Measurements from ENCODE around the gene ZNF33B.

The ZNF33B gene

DNA sequence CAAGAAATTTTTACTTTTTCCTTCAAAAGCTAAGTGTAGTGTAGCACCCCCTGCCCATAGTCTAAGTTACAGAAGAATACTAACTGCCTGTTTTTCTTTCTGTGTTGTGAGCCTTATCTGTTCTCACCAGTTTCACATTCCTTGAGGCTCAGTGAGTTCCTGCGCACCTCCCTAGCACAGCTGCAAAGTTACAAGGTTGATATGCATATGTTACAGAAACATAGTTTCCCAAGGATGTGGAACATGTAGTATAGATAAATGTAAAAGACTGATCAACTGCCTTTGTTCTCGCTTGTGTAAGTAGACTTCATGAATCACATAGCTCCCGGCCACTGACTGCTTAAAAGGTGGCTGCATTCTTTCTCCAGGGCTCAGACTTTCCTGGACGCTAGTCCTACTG, 6.7 kb upstream of the ZNF33B start:
- DNase-seq (ENCODE audit: low read depth in 1 of 2, low spot score in 1 of 2), result no peak
- no peak overlapping the region for H3K4me3 ChIP-seq (replicated peaks; ENCODE audit: insufficient read depth, low read length)
- no peak overlapping the region for H3K27ac ChIP-seq (replicated peaks)
- TF ChIP-seq GABPA (IDR thresholded peaks at IDR 0.05; ENCODE audit: low read depth), result no peak
- TF ChIP-seq, protein P1, sequence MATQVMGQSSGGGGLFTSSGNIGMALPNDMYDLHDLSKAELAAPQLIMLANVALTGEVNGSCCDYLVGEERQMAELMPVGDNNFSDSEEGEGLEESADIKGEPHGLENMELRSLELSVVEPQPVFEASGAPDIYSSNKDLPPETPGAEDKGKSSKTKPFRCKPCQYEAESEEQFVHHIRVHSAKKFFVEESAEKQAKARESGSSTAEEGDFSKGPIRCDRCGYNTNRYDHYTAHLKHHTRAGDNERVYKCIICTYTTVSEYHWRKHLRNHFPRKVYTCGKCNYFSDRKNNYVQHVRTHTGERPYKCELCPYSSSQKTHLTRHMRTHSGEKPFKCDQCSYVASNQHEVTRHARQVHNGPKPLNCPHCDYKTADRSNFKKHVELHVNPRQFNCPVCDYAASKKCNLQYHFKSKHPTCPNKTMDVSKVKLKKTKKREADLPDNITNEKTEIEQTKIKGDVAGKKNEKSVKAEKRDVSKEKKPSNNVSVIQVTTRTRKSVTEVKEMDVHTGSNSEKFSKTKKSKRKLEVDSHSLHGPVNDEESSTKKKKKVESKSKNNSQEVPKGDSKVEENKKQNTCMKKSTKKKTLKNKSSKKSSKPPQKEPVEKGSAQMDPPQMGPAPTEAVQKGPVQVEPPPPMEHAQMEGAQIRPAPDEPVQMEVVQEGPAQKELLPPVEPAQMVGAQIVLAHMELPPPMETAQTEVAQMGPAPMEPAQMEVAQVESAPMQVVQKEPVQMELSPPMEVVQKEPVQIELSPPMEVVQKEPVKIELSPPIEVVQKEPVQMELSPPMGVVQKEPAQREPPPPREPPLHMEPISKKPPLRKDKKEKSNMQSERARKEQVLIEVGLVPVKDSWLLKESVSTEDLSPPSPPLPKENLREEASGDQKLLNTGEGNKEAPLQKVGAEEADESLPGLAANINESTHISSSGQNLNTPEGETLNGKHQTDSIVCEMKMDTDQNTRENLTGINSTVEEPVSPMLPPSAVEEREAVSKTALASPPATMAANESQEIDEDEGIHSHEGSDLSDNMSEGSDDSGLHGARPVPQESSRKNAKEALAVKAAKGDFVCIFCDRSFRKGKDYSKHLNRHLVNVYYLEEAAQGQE (IDR thresholded peaks at IDR 0.05; ENCODE audit: insufficient replicate concordance, low read depth), result no peak
- TF ChIP-seq POLR2AphosphoS5 (IDR thresholded peaks at IDR 0.05; ENCODE audit: low read depth), result no peak
- no peak for TF ChIP-seq SPI1 (IDR thresholded peaks at IDR 0.05; ENCODE audit: borderline replicate concordance, low read depth)
- TF ChIP-seq, protein P2, sequence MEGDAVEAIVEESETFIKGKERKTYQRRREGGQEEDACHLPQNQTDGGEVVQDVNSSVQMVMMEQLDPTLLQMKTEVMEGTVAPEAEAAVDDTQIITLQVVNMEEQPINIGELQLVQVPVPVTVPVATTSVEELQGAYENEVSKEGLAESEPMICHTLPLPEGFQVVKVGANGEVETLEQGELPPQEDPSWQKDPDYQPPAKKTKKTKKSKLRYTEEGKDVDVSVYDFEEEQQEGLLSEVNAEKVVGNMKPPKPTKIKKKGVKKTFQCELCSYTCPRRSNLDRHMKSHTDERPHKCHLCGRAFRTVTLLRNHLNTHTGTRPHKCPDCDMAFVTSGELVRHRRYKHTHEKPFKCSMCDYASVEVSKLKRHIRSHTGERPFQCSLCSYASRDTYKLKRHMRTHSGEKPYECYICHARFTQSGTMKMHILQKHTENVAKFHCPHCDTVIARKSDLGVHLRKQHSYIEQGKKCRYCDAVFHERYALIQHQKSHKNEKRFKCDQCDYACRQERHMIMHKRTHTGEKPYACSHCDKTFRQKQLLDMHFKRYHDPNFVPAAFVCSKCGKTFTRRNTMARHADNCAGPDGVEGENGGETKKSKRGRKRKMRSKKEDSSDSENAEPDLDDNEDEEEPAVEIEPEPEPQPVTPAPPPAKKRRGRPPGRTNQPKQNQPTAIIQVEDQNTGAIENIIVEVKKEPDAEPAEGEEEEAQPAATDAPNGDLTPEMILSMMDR (IDR thresholded peaks at IDR 0.05; ENCODE audit: insufficient read depth, low read length), result no peak
- H3K27me3 ChIP-seq (ENCODE audit: insufficient read depth, poor library complexity, severe bottlenecking), result no peaks in the 10 kb centered on the region

DNA sequence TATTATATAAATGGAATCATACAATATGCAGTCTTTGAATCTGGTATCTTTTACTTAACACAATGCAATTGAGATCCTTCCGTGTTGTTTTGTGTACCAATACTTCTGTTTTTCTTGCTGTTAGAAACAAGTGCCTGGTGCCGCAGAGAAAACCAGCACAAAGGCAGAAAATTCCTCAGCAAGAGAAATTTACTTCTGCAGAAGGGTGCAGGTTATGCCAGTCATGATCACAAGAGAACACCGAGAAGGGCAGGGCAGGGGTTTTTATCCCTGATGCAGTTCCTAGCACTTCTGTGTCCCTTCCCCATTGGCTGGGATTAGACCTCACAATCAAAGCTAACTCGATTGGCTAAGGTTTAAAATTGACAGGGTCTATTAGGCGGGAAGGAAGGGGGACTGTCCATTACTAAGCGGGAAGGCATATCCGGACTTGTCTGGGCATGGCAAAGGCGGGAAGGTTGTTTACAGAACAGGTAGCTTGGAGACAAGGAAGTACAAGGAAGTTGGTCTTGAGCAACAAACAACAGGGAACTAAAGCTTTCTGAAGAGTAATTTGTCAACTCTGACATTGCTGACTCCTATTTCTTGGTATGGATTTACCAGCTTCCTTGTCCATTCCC, 2.4 kb upstream of the ZNF33B start:
- Histone ChIP-seq H3K4me3 (replicated peaks; ENCODE audit: insufficient read depth, low read length) (no peak overlapping the region), H3K27ac (replicated peaks) (no peak overlapping the region), H3K27me3 (ENCODE audit: insufficient read depth, poor library complexity, severe bottlenecking) (no peaks in the 10 kb centered on the region)
- TF ChIP-seq, protein P2 (IDR thresholded peaks at IDR 0.05; ENCODE audit: insufficient read depth, low read length), result no peak
- TF ChIP-seq POLR2AphosphoS5 (IDR thresholded peaks at IDR 0.05; ENCODE audit: low read depth) (no peak), GABPA (IDR thresholded peaks at IDR 0.05; ENCODE audit: low read depth) (no peak), SPI1 (IDR thresholded peaks at IDR 0.05; ENCODE audit: borderline replicate concordance, low read depth) (no peak)
- TF ChIP-seq, protein P1 (IDR thresholded peaks at IDR 0.05; ENCODE audit: insufficient replicate concordance, low read depth), result no peak
- DNase-seq (ENCODE audit: low read depth in 1 of 2, low spot score in 1 of 2), result no peak

DNA sequence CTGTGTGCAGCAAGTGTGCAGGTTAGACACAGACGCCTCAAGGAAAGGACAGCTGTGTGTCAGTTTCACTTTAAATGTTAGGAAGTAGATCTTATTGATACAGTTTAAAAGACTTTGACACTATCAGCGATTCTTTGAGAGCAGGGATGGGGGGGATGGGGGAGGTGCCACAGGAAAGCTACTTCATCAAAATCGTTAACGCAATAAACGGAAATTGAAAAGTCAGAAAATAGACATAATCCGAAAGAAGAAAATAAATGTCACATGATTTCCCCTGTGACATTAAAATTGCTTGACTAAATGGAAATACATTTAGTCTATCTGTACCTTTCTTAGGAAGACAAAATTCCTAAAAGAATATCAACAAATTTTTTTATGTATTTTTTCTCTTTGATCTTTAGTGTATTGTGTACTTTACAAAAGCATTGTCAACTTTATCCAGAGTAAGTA, 476 bp upstream of the ZNF33B start:
- no peak for DNase-seq (ENCODE audit: low read depth in 1 of 2, low spot score in 1 of 2)

More for the DNA sequence above, 476 bp upstream of the ZNF33B start:
- TF ChIP-seq SPI1 (IDR thresholded peaks at IDR 0.05; ENCODE audit: borderline replicate concordance, low read depth), result no peak
- TF ChIP-seq, protein P2 (IDR thresholded peaks at IDR 0.05; ENCODE audit: insufficient read depth, low read length), result no peak
- TF ChIP-seq POLR2AphosphoS5 (IDR thresholded peaks at IDR 0.05; ENCODE audit: low read depth), result no peak
- TF ChIP-seq, protein P1 (IDR thresholded peaks at IDR 0.05; ENCODE audit: insufficient replicate concordance, low read depth), result no peak
- TF ChIP-seq GABPA (IDR thresholded peaks at IDR 0.05; ENCODE audit: low read depth), result no peak
- Histone ChIP-seq H3K4me3 (replicated peaks; ENCODE audit: insufficient read depth, low read length) (peak overlapping the region; percentile 81), H3K27me3 (ENCODE audit: insufficient read depth, poor library complexity, severe bottlenecking) (no peaks in the 10 kb centered on the region), H3K27ac (replicated peaks) (peak overlapping the region; percentile 94)
